Neural progenitor cell (in vitro differentiated cells): ENCODE data around the gene CAMK2N1. TPM values are rescaled to one million over a fixed set of nuclear protein-coding genes. Genes with fewer than 3 reads are reported as not detected.

Experiments used
- DNase-seq: peaks from one replicate; pipeline ENCODE4 v3.0.0-alpha.2; 2016; ENCODE audit warnings: low spot score
- H2AFZ ChIP-seq: fragments of 200-600 bp; sonication (generic); replicated peaks from 2 replicates; pipeline ENCODE4 v1.6.1; 2016; ENCODE audit warnings: antibody characterized with exemption
- H3F3A ChIP-seq: fragments of 200-600 bp; sonication (generic); 2 replicates; pipeline ENCODE4 v1.6.1; 2016; ENCODE audit warnings: antibody characterized with exemption, low read depth
- H3K27ac ChIP-seq: fragments of 200-600 bp; sonication (generic); 2 replicates; pipeline ENCODE4 v1.5.1; 2016; ENCODE audit warnings: mild to moderate bottlenecking
- H3K27me3 ChIP-seq: fragments of 200-600 bp; sonication (generic); 2 replicates; pipeline ENCODE4 v1.6.1; 2016; ENCODE audit warnings: mild to moderate bottlenecking, moderate library complexity
- H3K36me3 ChIP-seq: fragments of 200-600 bp; sonication (generic); 2 replicates; pipeline ENCODE4 v1.5.1; 2016
- H3K4me1 ChIP-seq: fragments of 200-600 bp; sonication (generic); 2 replicates; pipeline ENCODE4 v1.6.1; 2016; ENCODE audit warnings: mixed run types
- H3K4me2 ChIP-seq: fragments of 200-600 bp; sonication (generic); 2 replicates; pipeline ENCODE4 v1.6.1; 2016
- H3K4me3 ChIP-seq: fragments of 200-600 bp; sonication (generic); 2 replicates; pipeline ENCODE4 v1.5.1; 2016
- H3K79me2 ChIP-seq: fragments of 200-600 bp; sonication (generic); 2 replicates; pipeline ENCODE4 v1.6.1; 2016; ENCODE audit warnings: low read depth
- H3K9ac ChIP-seq: fragments of 200-600 bp; sonication (generic); 2 replicates; pipeline ENCODE4 v1.6.1; 2016
- H3K9me3 ChIP-seq: fragments of 200-600 bp; sonication (generic); 2 replicates; pipeline ENCODE4 v1.5.1; 2016; ENCODE audit warnings: low read depth
- H4K20me1 ChIP-seq: fragments of 200-600 bp; sonication (generic); 2 replicates; pipeline ENCODE4 v1.6.1; 2016; ENCODE audit warnings: low read depth
- H3K27ac Mint-ChIP-seq: 3 replicates; pipeline ENCODE4 v1.8.0; 2021; ENCODE audit warnings: mixed read lengths
- H3K27me3 Mint-ChIP-seq: 2 replicates; pipeline ENCODE4 v1.8.0; 2022; ENCODE audit warnings: low read depth, mild to moderate bottlenecking, inconsistent platforms, moderate library complexity, mixed read lengths; ENCODE audit not compliant: insufficient read depth
- H3K36me3 Mint-ChIP-seq: 3 replicates; pipeline ENCODE4 v1.8.0; 2021; ENCODE audit warnings: mixed read lengths
- H3K4me1 Mint-ChIP-seq: 3 replicates; pipeline ENCODE4 v1.8.0; 2021; ENCODE audit warnings: mixed read lengths
- H3K4me3 Mint-ChIP-seq: 3 replicates; pipeline ENCODE4 v1.8.0; 2021; ENCODE audit warnings: mild to moderate bottlenecking, moderate library complexity, mixed read lengths
- H3K9me3 Mint-ChIP-seq: 3 replicates; pipeline ENCODE4 v1.8.0; 2020; ENCODE audit warnings: mixed read lengths
- CTCF ChIP-seq: fragments of 200-600 bp; sonication (generic); IDR thresholded peaks from 2 replicates; pipeline ENCODE4 v1.5.1; 2017; ENCODE audit warnings: antibody characterized with exemption, mild to moderate bottlenecking
- EZH2 ChIP-seq: fragments of 200-600 bp; sonication (generic); IDR thresholded peaks from 2 replicates; pipeline ENCODE4 v1.6.1; 2017; ENCODE audit warnings: antibody characterized with exemption, mild to moderate bottlenecking, moderate library complexity
- EZH2phosphoT487 ChIP-seq: fragments of 200-600 bp; sonication (generic); IDR thresholded peaks from 2 replicates; pipeline ENCODE4 v1.6.1; 2017; ENCODE audit warnings: antibody characterized with exemption
- total RNA-seq: library from RNA; depleted of rRNA; stranded (reverse); fragments of >200 nt; gene quantifications from 2 replicates; pipeline ENCODE4 v1.2.3, GENCODE V29; 2015; ENCODE audit warnings: low replicate concordance

CAMK2N1 gene
- total RNA-seq, 1 donor from 2014 or later: 11.4 TPM

GRCh38 chr1:20530901-20531300, 44.9 kb upstream of the CAMK2N1 start:
- DNase-seq: no peak
- Histone ChIP-seq H4K20me1 (no peaks in the 10 kb centered on the region), H3K9me3 (no peaks in the 10 kb centered on the region), H3K4me2 (no peak overlapping the region), H3K79me2 (no peaks in the 10 kb centered on the region), H3K4me3 (no peak overlapping the region), H3K9ac (no peak overlapping the region), H3K36me3 (no peaks in the 10 kb centered on the region), H2AFZ (no peak overlapping the region), H3K27me3 (peaks cover 92% of the 10 kb centered on the region), H3K4me1 (no peaks in the 10 kb centered on the region), H3K27ac (no peak overlapping the region), H3F3A (no peaks in the 10 kb centered on the region)
- TF ChIP-seq EZH2phosphoT487: no peak
- no peak for TF ChIP-seq EZH2
- no peak for TF ChIP-seq CTCF
- peaks cover 10% of the 10 kb centered on the region for H3K4me1 Mint-ChIP-seq
- H3K27me3 Mint-ChIP-seq: peaks cover 29% of the 10 kb centered on the region
- no peak overlapping the region for H3K27ac Mint-ChIP-seq
- H3K36me3 Mint-ChIP-seq: no peaks in the 10 kb centered on the region
- no peaks in the 10 kb centered on the region for H3K9me3 Mint-ChIP-seq
- H3K4me3 Mint-ChIP-seq: no peak overlapping the region

- no peak overlapping the region for H3K27ac ChIP-seq
Measured at GRCh38 chr1:20530306-20530705, 44.3 kb upstream of the CAMK2N1 start.

GRCh38 chr1:20528221-20528620, 42.2 kb upstream of the CAMK2N1 start:
- Histone ChIP-seq H3K9me3 (no peaks in the 10 kb centered on the region), H3K4me3 (no peak overlapping the region), H3F3A (no peaks in the 10 kb centered on the region), H2AFZ (no peak overlapping the region), H4K20me1 (no peaks in the 10 kb centered on the region), H3K27me3 (peaks cover 80% of the 10 kb centered on the region), H3K36me3 (no peaks in the 10 kb centered on the region), H3K9ac (no peak overlapping the region), H3K4me1 (no peaks in the 10 kb centered on the region), H3K4me2 (no peak overlapping the region), H3K79me2 (no peaks in the 10 kb centered on the region), H3K27ac (no peak overlapping the region)
- Mint-ChIP-seq H3K36me3 (no peaks in the 10 kb centered on the region), H3K27ac (no peak overlapping the region), H3K4me1 (peaks cover 7% of the 10 kb centered on the region), H3K9me3 (no peaks in the 10 kb centered on the region), H3K4me3 (no peak overlapping the region), H3K27me3 (peaks cover 28% of the 10 kb centered on the region)
- TF ChIP-seq EZH2phosphoT487: no peak
- no peak for TF ChIP-seq CTCF
- no peak for TF ChIP-seq EZH2
- DNase-seq: no peak

More at GRCh38 chr1:20530306-20530705, 44.3 kb upstream of the CAMK2N1 start:
- peaks cover 10% of the 10 kb centered on the region for H3K4me1 Mint-ChIP-seq
- no peak overlapping the region for H3K4me3 ChIP-seq
- peaks cover 29% of the 10 kb centered on the region for H3K27me3 Mint-ChIP-seq
- H2AFZ ChIP-seq: no peak overlapping the region
- no peaks in the 10 kb centered on the region for H3K36me3 ChIP-seq
- TF ChIP-seq EZH2 (no peak), EZH2phosphoT487 (no peak), CTCF (no peak)
- no peak overlapping the region for H3K4me3 Mint-ChIP-seq
- H3K4me2 ChIP-seq: no peak overlapping the region
- H3K9me3 ChIP-seq: no peaks in the 10 kb centered on the region
- no peaks in the 10 kb centered on the region for H3K9me3 Mint-ChIP-seq
- no peak overlapping the region for H3K27ac Mint-ChIP-seq
- H4K20me1 ChIP-seq: no peaks in the 10 kb centered on the region
- no peaks in the 10 kb centered on the region for H3K4me1 ChIP-seq
- H3K27me3 ChIP-seq: peaks cover 92% of the 10 kb centered on the region
- no peak overlapping the region for H3K9ac ChIP-seq
- no peaks in the 10 kb centered on the region for H3K36me3 Mint-ChIP-seq
- H3F3A ChIP-seq: no peaks in the 10 kb centered on the region
- no peak for DNase-seq
- H3K79me2 ChIP-seq: no peaks in the 10 kb centered on the region

GRCh38 chr1:20526267-20526666, 40.3 kb upstream of the CAMK2N1 start:
- no peak overlapping the region for H3K4me2 ChIP-seq
- no peak overlapping the region for H3K9ac ChIP-seq
- Mint-ChIP-seq H3K27ac (no peak overlapping the region), H3K4me1 (peaks cover 7% of the 10 kb centered on the region), H3K36me3 (no peaks in the 10 kb centered on the region), H3K27me3 (peaks cover 30% of the 10 kb centered on the region), H3K4me3 (no peak overlapping the region), H3K9me3 (no peaks in the 10 kb centered on the region)
- H4K20me1 ChIP-seq: no peaks in the 10 kb centered on the region
- no peaks in the 10 kb centered on the region for H3K4me1 ChIP-seq
- no peaks in the 10 kb centered on the region for H3F3A ChIP-seq
- H3K36me3 ChIP-seq: no peaks in the 10 kb centered on the region
- H3K27ac ChIP-seq: no peak overlapping the region
- H3K9me3 ChIP-seq: no peaks in the 10 kb centered on the region
- H2AFZ ChIP-seq: no peak overlapping the region
- TF ChIP-seq CTCF (no peak), EZH2 (no peak), EZH2phosphoT487 (no peak)
- no peaks in the 10 kb centered on the region for H3K79me2 ChIP-seq
- peaks cover 81% of the 10 kb centered on the region for H3K27me3 ChIP-seq
- DNase-seq: no peak
- no peak overlapping the region for H3K4me3 ChIP-seq
